GM19463 (cell line): Measurements from ENCODE around the gene CADM2.

ENCODE experiments used
- ATAC-seq: cut with Tn5 transposase; IDR thresholded peaks from one replicate; pipeline ENCODE4 v1.9.1; 2021; ENCODE audit warnings: mild to moderate bottlenecking, moderate library complexity; ENCODE audit not compliant: unreplicated experiment

The CADM2 gene

DNA sequence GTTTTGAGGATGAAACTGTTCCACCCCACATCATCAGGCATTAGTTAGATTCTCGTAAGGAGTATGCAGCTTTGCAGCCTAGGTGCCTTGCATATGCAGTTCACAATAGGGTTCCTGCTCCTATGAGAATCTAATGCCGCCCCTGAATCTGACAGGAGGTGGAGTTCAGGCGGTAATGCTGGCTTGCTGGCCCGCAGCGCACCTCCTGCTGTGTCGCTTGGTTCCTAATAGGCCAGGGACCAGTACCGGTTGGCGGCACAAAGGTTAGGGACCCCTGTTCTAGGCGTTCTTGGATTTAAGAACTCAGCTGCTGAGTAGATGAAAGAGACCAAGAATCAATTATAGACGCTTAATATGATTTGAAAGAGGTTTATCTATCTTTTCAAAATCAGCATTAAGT, 595.4 kb downstream of the CADM2 start:
- no peak for ATAC-seq

DNA sequence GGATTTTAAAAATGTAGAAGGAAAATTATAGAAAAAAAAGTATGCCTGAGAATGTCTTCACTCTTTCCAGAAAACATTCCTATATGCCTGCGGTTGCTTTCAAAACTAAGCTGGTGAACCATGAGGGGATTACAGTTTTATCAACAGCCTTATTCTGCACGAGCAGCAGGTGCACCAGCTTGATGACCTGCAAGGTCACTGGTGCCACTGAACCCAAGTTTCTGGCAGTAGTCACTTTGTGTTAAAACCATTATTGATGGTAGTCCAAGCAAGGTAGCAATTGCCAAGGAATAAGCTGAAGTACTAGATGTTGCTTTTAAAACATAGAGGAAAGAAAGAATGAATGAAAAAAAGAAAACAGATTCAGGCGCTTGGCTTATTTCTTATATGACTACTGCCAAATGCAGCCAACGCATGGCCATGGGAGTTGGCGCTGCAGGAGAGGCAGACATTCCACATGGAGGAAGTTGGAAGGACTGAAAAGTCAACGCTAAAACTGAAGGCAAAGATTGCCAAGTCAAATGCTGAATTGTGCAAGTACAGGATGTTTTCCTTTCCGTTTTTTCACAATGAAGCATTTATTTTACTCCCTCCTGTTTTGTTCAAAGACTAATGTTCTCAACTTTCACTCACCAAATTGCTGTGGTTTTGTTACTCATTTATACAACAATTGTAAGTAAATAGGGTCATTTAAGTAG, 601.4 kb downstream of the CADM2 start:
- no peak for ATAC-seq

DNA sequence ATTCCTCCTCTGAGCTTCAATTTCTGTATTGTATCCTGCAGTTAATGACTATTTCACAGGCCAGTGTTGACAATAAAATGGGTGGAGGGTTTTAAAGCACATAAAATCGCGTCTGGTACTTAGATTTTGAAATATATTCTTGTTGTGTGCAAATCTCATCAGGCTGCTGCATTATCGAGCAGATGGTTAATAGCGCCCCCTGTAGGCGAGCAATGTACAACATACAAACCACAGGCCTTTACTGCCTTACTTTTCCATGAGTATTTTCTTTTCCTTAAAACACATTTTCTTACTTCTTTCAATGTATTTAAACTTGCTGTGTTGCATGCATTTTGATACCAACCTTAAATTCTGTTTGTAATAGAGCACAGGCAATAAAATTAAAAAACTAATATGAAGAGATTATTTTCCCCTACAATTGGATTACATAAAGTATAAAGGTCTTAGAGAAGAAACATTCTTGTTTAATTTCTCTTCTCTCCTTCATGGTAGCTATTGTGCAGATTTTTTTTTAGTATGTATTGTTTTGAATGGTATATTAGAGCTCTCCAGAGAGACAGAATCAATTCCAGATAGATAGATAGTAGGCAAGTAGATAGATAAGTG, 608.4 kb downstream of the CADM2 start:
- peak; percentile 70 for ATAC-seq

DNA sequence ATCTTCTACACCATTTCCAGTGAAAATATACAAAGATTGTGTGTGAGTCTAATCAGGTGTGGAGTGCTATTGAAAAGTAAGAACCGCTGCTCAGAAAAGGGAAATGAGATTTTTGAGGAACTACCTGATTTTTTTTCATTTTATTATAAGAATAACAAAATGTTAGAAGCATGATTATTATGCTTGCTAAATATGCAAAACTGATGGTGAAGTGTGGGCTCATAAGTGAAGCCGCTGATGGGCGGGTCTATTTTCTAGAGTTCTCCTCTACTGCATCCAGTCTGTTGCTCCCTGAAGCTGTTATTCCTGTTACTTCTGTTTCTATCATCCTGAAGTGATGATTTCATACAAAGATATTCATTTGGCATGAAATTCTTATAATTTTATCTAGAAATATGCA, 612.0 kb downstream of the CADM2 start:
- no peak for ATAC-seq

DNA sequence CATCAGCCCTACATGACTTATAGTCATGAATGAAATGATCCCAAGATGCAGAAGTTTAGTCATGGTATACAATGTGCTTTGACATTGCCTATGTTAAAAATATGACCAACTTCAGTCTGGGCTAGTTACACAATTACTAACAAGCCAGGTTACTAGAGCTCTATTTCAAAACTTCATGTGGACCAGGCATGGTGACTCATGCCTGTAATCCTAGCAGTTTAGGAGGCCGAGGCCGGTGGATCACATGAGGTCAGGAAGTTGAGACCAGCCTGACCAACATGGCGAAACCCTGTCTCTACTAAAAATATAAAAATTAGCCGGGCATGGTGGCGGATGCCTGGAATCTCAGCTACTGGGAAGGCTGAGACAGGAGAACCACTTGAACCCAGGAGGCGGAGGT, 613.0 kb downstream of the CADM2 start:
- no peak for ATAC-seq

DNA sequence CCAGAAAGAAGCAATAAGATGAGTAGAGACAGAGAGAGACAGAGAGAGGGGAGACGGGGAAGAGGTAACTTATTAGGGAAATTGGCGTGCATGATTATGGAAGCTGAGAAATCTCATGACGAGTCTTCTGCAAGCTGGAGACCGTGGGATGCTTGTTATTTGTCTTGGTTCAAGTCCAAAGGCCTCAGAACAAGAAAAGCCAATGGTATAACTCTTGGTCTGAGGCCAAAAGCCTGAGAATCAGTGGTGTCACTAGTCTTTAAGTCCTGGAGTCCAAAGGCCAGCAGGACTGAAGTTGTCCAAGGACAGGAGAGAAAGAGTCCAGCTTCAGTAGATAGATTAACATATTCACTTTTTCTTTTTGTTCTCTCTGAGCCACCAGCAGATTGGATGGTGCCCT, 613.6 kb downstream of the CADM2 start:
- no peak for ATAC-seq

DNA sequence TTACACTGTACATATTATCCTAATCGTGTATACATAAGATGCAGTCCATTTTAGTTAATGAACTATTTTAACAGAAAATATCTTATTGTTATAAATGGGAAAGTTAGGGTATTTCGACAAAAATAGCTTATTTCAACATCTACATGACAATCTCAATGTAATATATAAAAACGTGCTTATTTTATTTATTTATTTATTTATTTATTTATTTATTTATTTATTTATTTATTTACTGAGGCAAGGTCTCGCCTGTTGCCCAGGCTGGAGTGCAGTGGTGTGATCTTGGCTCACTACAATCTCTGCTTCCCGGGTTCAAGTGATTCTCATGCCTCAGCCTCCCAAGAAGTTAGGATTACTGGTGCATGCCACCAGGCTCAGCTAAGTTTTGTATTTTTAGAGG, 614.2 kb downstream of the CADM2 start:
- ATAC-seq = no peak

DNA sequence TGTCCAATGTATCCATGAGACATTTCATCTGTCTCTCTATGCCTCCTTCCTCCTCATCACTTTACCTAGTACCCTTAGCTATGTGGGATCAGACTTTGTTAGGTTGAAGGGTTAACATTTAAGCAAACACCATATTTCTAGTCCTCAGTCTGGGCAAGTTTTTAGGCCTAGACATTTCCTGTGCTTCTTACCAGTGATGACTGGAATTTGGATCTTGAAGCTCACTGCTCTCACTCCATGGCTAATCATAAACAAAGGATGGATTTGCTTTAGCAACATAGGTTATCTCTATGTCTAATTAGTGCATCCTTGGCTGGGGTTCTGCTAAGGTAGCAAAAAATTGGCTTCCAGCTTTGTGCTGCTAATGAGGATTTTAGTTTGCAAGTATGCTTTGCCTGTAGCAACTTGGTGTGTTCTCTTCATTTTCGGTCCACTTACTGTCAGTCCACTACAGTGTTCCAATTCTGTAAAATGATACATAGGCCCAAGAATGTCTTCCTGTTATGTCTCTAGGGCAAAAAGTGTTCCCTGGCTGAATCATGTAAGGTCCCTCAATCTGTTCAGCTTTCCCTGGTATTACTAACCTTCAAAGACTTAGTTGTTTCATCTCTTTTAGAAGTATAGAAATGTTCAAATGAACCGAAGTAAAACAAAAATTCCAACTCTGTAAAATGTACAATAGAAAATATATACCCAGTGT, 615.4 kb downstream of the CADM2 start:
- ATAC-seq = no peak

DNA sequence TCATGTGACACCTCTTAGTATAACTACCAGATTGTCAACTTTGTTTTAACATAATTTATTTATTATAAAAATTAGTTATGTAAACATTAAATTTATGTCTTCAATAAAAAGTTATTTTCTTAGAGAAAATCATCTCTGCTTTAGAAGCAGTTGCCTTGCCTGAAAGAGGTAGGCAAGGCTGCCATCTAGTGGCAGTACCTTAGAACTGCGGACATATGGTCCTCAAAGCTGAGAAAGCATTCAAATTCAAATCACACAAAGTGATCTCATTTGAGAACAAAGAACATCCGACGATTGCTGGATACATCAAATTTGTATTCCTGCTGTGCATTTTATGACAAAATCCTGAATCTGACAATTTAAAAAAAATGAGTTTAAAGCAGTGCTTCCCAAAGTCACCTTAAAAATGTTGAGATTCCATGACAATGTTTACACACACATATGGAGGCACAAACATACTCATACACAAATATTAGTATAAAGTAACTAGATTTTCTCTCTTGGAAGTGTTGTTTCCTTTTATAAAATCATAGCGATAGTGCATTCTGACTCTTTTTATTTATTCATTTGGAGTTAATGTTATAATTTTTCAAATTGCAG, 617.4 kb downstream of the CADM2 start:
- peak; percentile 78 for ATAC-seq

DNA sequence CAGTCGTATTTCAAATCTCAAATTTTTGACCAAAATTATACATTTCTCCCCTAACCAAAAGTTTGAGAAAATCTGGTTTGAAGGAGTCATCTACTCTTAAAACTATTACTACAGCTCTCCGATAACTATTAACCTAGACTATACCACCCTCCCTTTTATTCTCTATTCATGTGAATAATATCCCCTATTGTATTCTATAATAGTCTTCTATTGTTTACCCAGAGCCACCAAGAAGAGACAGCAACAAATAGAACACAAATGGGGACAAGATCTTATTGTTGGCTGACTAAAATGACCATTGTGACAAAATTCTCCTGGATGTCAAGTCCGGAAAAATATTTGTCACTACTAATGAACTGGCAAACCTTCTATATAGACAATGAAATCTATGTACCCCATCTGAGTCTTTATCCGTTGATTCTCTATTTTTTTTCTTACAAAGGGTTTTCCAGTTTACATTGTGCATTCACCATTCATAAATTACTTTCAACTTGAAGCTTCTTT, 618.0 kb downstream of the CADM2 start:
- no peak for ATAC-seq

DNA sequence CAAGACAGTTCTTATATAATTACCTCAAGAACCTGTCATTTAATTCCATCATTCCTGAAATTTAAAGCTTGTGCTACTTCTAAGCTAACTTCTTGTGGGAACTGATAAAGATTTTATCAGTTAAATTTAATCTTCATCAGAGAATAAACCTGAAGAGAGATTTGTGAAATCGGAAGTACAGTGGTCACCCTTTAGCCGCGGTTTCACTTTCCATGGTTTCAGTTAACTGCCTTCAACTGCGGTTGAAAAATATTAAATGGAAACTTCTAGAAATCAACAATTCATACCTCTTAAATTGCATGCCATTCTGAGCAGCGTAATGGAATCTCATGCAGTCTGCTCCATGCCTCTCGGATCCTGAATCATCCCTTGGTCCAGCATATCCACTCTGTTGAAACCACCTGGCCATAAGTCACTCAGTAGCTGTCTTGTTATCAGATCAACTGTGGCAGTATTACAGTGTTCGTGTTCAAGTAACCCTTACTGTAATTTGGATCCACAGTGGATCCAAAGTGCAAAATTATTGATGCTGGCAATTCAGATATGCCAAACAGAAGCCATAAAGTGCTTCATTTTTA, 626.1 kb downstream of the CADM2 start:
- no peak for ATAC-seq

DNA sequence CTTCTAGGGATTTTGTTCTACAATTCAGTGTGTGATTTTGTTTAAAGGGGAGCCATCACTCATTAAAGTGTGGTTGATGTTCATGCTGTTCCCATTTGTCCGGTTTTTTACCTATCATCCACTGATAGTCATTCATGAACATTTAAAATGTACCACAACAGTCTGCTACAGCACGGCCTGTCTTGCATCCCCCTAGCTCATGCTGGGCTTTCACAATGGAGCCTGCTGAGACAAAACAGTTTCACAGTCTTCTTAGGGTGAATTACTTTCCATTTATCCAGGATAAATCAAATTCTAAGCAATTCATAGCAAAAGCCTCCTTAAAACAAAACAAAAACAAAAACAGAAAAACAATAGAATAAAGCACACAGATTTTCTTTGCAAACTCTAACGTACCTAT, 627.2 kb downstream of the CADM2 start:
- ATAC-seq = no peak

DNA sequence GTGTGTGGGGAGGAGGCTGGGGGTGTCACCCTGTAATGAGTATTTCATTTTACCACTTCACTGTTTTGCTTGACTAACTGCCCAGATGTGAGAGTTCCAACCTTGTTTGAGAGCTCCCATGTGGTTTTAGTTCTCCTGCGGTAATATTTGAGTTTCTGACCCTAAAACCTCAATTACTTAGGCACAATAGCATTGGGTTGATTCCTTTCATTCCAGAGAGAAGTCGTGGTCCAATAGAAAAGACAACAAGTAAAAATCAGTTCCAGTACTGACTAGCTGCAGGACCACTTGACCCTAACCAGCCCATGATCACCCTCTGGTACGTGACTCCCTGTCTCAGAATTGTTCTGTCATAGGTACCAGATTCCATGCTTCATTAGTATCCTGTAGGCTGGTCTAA, 630.4 kb downstream of the CADM2 start:
- ATAC-seq = no peak

DNA sequence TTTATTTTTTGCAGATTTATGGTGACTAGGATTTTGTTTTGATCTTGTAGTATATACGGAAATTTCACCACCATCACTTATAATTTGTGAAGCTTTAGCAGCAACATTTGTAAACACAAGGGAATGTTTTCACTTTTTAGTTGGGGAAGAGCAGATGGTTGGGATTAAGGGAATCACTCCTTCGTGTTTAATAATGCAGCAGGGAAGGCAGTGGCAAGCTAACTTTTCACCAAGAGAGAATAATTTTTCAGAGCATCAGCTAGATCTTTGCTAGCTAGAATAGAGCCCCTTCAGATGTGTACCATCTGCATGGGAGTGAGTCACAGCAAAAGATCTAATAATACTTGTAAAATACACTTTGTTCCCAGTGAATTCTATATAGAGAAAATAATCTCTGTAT, 632.7 kb downstream of the CADM2 start:
- no peak for ATAC-seq

DNA sequence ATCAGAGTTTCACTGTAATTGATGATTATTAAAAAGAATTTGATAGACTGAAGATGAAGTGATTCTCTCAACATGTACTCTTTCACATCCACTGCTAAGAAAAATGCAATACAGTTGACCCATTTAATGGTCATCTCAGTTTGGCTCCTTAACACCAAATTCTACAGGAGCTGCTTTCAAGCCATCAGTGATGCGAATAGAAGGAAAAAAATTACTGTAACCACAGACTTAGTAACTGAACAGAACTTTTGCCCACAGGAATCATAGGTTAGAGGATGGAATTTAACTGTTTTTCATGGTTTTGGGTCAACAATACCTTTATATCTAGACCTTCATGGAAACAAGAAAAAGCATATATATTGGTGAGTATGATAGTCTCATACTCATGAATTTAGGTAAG, 633.5 kb downstream of the CADM2 start:
- no peak for ATAC-seq

DNA sequence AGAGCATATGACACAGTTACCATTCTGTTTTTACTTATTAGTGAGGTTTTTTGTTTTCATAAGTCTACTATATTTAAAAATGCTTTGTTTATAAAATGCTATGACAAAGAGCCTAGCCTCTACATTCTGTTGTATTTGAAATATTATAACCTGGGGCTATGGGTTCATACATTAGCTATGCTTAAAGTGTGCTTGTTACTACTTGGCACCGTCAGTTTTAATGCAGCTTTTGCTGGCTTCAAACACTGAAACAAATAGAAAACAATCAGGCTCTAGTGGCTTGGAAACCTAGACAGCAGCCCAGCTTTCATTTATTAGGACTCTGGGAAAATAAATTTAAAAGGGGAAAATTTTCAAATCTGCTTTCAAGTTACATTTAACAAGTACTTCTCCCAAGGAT, 635.9 kb downstream of the CADM2 start:
- ATAC-seq = no peak

DNA sequence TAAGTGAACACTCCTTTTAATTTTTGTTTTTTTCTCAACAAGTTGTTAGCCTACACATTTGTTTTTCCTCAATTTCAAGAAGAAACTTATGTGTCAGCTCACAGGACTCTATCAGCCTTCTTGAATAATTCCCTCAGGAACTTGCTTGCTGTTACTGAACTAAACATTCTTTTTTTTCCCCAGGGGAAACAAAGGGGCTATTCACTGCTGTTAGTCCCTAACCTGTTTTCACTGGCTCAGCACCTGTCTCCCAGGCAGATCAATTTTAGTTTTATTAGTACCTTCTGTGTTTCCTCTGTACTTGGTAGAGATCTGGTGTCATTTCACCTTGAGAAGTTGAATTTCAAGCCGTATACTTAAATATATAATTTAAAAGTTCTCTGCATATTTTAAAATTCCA, 644.6 kb downstream of the CADM2 start:
- no peak for ATAC-seq

DNA sequence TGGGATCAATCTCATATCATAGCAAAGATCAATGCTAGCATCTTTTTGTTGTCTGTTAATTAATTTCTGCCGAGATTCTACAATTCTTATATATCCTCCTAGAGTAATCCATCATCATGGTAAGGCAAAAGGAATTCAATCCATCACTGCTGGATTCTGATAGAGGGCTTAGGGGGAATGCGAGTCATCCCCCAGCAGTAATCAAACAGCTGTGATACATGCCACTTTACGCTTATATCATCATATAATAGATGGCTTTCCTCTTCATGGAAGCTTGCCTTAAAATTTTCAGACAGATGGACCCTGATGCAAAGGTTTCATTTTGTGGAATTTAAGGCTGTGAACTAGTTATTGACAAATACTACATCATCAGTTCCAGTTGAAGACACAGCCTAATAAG, 645.9 kb downstream of the CADM2 start:
- no peak for ATAC-seq

DNA sequence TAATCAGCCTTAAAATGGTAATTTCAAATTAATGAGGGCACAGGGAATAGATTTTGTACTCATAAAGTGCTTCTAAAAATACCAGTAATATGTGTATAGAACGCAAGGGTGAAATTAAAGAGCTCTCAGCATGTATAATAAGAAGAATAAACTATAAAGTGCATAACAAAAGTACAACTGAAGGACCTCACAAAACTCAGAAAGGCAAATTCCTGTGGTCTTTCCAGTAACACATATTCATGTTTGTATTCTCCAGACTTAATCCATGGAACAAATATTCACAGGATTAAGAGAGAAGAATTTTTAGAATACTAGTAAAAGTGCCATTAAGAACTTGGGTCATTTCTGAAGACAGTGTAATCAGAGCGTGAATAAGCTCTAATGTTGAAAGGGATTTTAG, 646.3 kb downstream of the CADM2 start:
- no peak for ATAC-seq

DNA sequence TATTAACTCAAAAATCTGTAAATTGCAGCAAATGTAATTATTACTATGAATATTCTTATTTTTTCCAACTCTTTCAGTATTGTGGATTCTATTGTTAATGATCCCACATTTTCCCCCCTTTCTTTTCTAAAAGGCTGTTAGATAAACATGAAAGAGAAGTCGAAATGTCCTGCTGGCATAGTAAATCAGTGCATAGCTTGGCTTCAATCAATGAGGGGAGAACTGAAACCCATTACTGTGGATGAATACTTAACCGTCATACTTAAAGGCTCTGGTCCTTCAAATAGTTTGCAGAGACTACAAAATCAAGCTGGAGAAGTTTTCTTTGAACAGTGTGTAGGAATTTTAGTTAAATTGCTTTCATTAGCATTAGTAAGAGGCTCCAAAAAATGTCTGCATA, 667.9 kb downstream of the CADM2 start:
- ATAC-seq = no peak

DNA sequence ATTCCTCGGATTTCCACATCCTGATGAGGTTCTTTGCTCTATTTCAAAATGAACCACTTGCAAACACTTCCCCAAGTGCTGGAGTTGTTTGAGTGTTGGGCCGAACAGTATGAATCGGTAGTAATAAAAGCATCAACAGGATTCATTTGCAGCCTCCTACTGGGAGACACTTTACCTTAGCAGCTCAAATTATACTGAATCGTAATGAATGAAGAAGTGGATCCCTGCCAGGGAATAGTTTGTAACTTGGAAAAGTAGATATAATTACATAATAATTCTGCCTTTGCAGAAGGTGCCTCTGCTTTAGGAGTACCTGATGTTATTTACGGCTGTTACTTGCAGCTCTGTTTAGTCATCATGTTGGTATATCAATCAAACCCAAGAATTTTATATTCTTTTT, 669.1 kb downstream of the CADM2 start:
- no peak for ATAC-seq

DNA sequence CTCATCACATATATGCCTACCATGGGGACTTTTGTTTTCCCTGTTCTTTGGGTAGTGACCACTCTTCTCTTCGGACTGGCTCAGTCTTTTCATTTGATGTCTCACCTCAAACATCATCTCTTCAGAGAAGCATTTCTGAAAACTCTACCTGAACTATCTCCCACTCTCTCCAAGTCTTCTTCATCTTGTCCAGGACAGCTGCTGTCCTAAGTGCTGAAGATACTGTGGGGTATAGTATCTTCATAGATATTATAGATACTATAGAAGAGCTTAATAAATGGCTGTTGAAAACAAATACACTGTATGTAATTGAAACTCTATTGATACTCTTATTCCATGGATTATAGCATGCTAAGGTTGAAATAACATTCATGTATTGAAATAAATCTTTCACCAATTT, 672.3 kb downstream of the CADM2 start:
- no peak for ATAC-seq
